B cell (primary cell): ENCODE data around the gene GNPAT.

Experiments
- EZH2 ChIP-seq: IDR thresholded peaks from 2 replicates; pipeline ENCODE4 v1.6.1; 2012; ENCODE audit warnings: borderline replicate concordance, low read depth, mild to moderate bottlenecking, moderate library complexity, low read length; ENCODE audit not compliant: insufficient read depth, poor library complexity, severe bottlenecking
- TF ChIP-seq, protein P1 (sequence below): fragments of 200-600 bp; IDR thresholded peaks from one replicate; pipeline ENCODE4 v1.8.0; 2022; ENCODE audit warnings: antibody characterized with exemption, mild to moderate bottlenecking

GRCh38 chr1:231201979-231202633, 38.9 kb upstream of the GNPAT start:
- TF ChIP-seq, protein P1, sequence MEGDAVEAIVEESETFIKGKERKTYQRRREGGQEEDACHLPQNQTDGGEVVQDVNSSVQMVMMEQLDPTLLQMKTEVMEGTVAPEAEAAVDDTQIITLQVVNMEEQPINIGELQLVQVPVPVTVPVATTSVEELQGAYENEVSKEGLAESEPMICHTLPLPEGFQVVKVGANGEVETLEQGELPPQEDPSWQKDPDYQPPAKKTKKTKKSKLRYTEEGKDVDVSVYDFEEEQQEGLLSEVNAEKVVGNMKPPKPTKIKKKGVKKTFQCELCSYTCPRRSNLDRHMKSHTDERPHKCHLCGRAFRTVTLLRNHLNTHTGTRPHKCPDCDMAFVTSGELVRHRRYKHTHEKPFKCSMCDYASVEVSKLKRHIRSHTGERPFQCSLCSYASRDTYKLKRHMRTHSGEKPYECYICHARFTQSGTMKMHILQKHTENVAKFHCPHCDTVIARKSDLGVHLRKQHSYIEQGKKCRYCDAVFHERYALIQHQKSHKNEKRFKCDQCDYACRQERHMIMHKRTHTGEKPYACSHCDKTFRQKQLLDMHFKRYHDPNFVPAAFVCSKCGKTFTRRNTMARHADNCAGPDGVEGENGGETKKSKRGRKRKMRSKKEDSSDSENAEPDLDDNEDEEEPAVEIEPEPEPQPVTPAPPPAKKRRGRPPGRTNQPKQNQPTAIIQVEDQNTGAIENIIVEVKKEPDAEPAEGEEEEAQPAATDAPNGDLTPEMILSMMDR = no peak
- TF ChIP-seq EZH2 = no peak
